GM19438 (cell line): ENCODE measurements around the gene GULP1.
"Not testable (repeated sequence)": the region's sequence is repeated elsewhere in the genome, so short reads cannot be mapped to it uniquely, and the experiment has no call there.

Source experiments
- ATAC-seq: cut with Tn5 transposase; IDR thresholded peaks from one replicate; pipeline ENCODE4 v1.9.1; 2021; ENCODE audit warnings: low read depth; ENCODE audit not compliant: unreplicated experiment

GULP1 gene

DNA sequence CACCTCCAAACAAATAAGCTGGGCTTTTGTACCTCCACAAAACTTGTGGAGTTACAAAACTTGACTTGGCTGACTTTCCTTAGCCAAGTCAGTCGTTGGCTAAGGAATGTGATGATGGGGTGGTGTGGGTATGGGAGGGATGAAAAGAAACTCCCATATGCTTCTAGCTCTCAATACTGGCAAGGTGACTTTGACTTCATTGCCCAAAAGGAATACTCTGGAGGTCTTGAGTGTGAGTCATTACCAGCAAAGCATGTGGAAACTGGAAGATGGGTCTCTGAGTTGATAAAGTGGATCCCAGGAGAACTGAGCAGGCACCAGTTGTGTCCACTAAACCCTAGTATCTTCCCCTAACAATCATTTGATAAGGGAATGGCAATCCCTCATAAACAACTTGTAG lies 226.7 kb downstream of the GULP1 start:
- no peak for ATAC-seq

DNA sequence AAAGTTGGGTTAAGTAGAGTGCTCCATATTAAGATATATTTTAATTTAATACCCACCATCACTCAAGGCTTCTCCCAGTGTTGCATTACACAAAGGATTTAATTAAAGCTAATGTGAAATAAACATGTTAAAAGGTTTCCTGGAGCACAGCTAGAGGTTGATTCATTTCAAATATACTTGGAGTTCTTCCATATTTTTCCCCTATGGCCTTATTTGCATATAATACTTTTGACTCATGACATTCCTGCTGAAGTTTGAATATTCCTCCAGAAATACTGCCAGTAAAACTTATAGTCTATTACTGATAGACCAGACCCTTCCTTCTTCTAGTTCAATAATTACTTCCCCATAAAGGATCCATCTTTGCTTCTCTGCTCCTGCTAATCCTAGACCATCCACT lies 227.5 kb downstream of the GULP1 start:
- no peak for ATAC-seq

DNA sequence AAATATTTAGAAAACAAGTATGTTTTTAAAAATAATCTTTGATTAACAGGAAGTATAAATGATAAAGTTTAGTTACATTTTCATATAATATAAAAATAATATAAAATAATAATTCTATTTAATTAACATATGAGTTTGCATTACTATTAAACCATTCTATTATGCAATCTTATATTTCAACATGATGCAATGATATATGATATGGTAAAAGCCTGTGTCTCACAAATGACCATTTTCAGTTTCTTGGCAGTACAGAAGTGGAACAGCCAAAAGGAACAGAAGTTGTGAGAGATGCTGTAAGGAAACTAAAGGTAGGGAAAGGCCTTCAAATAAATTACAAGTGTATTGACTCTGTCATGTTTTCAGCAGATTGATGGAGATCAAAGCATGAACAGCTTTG lies 230.8 kb downstream of the GULP1 start:
- no peak for ATAC-seq

DNA sequence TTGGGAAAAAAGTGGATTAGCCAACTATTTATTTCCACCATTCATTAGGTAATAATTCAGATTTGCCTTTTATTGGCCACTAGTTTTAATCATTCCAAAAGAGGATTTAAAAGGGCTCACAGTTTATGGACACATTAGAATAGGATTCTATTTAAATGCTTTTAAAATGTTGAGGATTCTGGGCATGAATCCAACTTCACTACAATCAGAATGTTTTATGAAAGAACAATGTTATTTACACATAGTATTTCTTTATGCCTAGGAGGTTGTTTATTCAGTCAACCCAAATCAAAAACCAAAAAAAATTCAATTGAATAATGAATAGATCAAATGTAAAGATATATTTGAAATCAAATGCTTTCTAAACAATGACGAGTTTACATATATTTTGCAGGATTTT lies 232.2 kb downstream of the GULP1 start:
- no peak for ATAC-seq

DNA sequence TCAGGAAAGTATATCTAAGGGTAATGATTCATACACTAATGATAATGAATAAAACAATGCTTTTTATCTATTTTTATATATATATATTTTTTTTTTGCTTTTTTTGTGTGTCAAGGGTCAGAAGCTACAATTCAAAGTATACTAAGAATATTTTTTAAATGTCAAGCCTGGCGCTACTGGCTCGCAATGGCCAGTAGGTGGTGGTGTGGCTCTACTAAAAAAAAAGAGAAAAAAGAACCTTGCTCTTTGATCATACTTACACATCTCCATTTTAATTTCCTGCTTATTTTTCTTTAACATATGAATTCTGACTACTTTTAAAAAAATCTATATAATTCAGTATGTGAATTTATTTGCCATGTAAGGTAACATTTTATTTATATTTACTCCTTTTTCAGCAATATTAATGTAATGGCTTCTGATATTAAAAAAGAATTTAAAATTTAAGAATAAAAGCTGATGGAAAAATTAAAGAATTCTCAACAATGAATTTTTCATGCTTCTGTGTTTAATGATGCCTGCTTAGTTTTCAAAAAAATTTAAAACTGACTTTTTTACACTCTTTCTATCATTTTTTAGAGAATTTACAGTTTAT lies 232.9 kb downstream of the GULP1 start:
- ATAC-seq = no peak

DNA sequence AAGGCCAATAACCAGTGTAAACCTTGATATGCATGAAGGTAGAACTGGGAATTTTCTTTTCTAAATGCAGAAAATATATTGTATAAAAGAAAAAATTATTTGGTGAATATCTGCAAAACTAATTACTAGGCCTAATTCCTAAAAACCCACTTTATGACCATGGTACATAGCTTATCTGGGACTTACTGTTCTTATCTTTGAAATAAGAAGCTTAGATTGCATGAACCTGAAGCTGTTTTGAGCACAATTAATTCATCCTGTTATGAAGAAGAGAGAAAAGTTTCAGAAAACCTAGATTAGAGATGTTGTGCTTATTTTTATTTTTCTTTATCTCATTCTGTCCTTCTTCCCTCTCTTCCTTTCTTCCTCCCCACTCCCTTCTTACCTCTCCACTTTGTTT lies 235.0 kb downstream of the GULP1 start:
- ATAC-seq = no peak

DNA sequence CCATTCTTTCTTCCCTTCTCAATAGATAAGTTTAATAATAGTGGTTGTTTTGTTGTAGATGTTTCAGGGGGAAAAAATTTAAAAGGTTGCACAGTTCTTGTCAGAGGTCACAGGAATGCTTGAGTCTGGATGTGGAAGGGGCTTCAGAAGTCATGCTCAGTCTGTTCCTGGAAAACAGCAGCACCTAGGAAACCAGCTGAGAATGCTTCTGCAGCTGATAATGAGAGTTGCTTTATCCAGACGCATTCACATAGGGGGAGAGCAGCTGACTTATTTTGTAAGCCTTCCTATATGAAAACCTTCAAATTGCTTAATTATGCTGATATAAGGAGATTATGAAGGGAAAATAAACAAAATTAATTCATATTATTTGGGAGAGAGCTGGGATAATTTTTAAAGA lies 235.5 kb downstream of the GULP1 start:
- no peak for ATAC-seq

DNA sequence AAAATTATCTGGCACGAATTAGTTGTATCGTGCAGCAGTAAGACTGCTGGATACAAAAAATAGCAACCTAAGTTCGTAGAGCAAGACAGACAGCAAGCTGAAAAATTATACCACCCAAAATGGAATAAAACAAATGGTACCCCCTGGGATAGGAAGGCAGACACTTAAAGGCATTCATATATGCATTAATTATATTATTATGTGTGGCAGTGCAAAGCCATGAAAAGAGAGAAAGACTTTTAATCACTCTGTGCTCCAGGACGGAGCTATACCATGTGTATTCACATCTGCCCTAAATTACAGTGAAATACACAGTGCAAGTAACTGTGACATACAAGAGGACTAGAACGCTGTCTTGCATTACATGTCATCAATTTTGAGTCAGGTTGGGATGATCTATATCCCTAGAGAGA lies 235.9 kb downstream of the GULP1 start:
- ATAC-seq = no peak

DNA sequence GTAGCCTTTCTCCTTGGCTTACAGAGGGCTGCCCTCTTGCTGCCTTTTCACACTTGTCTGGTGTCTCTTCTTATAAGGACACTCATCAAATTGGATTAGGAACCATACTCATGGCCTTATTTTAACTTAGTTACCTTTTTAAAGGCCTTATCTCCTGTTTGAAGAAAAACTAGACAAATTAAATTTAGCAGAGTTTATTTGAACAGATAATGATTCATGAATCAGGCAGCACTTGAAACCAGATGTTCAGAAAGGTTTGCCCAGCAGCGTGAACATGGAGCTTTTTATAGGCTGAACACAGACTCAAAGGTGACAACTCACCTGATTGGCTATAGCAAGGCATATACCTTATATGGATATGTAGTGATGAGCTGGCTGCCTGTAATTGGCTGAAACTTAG lies 238.0 kb downstream of the GULP1 start:
- no peak for ATAC-seq

DNA sequence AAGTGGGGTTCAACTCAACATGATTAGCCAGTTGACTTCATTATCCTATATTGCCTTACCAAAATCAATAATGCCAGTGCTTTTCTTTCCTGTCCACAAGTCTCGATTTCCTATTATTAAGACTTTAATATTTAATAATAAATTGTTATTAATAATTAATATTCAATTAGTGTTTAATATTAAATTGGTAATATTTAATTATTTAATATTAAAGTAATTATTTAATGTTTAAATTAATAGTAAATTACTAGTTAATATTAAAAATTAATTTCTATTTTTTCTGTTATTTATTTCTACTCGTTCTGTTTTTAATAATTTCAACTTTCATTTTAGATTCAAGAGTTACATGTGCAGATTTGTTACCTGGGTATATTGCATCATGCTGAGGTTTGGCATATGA lies 243.2 kb downstream of the GULP1 start:
- ATAC-seq = no peak

DNA sequence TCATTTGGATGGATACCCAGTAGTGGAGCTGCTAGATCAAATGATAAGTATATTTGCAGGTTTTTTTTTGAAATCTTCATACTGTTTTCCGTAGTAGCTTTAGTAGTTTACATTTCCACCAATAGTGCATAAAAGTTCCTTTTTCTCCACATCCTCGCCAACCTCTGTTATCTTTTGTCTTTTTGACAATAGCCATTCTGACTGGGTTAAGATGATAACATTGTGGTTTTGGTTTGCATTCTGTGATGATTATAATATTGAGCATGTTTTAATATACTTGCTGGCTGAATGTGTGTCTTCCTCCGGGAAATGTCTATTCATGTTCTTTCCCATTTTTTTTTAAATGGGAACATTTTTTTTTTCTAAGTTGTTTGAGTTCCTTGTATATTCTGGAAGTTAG lies 260.0 kb downstream of the GULP1 start:
- ATAC-seq = no peak

DNA sequence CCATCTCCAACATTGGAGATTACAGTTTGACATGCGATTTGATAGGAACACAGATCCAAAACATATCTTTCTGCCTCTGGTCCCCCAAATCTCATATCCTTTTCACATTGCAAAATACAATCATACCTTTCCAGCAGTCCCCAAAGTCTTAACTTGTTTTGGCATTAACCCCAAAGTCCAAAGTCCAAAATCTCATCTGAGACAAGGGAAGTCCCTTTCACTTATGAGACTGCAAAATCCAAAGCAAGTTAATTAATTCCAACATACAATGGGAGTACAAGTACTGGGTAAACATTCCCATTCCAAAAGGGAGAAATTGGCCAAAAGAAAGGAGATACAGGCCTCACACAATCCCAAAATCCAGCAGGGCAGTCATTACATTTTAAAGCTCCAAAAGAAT lies 265.4 kb downstream of the GULP1 start:
- ATAC-seq = no peak

DNA sequence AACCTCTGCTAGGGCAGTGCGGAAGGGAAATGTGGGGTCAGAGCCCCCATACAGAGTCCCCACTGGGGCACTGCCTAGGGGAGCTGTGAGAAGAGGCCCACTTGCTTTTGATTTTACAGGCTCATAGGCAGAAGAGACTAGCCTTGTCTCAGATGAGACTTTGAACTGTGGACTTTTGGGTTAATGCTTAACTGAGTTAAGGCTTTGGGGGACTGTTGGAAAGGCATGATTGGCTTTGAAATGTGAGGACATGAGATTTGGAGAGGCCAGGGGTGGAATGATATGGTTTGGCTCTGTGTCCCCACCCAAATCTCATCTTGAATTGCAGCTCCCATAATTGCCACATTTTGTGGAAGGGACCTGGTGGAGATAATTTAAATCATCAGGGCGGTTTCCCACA lies 267.8 kb downstream of the GULP1 start:
- not testable (repeated sequence) for ATAC-seq

DNA sequence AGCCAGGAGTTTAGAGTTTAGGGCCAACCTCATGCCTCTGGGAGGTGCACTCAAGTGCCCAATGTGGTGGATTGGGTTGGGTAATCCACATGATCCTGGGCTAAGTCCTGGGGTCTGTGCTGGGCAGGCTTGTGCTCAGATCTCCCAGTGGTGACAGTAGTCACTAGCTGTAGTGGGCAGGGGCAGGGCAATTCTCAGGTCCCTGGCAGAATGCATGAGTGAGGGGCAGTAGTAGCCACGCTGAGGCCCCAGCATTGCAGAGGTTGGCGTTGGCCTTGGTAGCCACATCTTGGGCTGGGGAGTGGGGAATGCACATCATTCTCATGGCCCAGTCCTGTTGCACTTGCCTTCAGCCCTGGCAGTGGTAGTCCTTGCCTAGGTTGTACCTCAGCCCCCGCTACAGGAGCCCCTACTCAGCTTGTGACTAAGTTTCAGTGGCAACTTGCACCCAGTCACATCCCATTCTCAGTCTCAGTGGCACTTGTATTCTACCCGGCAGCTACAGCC lies 269.9 kb downstream of the GULP1 start:
- no peak for ATAC-seq

DNA sequence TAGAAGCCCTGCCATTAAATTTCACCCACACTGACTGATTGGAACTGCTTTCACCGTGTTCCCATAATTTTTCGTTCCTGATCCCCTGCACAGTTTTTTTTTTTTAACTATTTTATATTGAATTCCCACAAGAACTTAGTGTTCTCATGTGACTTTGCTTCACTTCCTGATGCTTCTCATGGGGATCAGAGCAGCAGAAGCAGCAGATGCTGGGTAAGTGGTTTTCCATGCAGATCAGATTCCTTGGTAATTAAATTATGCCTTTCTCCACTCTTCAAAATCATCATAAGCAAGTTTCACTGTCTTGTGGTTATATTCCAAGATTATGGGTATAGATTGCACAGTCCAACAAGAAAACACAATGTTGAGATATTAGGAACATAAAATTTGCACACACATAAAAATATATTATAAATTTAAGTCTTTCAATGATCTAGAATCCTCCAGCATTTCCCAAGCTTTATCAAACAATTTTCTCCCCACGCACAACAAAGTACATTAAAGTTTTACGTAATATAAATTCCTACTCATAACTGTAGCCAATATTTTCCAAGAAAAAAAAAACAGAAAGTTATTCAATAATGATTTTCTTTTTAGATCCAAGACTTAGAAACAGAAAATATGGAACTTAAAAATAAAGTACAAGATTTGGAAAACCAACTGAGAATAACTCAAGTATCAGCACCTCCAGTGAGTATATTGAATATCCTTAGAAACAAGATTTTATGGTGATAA lies 277.9 kb downstream of the GULP1 start:
- no peak for ATAC-seq

DNA sequence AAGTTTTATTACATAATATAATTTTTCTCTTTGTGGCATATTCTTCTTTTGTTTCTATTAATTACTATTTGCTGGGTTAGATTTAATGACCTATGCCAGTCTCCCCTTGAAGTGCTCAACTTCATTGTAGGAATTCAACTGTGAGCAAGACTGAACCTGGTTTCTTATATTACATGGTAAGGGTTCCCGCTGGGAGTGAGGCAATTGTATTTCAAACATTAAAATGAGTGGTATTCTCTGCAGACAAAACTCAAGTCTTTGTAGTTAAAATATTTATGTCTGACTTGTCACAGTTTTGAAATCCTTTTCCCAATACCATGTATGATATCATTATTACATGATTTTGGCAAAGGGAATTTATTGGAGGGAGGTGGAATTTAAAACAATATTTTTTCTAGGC lies 278.7 kb downstream of the GULP1 start:
- ATAC-seq = no peak

DNA sequence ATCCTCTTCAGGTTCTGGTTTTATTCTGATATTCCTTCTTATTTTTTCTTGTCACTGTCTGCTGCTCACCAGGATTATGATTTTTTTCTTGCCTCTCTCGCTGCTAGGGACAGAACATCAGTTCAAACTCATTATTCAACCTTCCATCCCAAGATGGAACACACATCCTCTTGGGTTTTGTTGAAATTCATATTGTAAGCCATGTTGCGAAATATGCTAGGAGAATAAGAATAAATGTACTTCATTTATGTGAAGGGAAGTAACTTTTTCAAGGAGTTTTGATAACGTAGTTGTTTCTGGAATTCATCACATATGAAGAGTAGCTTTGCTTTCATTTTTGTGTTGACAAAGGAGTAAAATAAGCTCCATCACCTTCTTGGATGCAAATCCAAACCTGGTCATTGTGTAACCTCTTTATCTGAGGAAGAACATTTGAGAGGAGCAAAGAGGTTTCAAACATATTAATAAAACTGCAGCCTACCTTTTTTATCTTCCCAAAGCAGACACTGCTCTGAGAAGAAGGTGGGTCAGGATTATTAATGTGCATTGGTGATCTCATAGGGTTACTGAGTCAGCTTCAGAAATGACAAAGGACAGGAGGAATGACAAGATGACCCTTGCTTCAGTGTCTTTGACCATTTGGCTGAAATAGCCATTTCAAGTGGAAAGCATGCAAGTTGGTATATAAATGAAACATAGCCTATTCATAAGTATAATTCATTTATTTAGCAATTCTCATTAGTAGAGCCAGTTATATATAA lies 280.0 kb downstream of the GULP1 start:
- no peak for ATAC-seq

DNA sequence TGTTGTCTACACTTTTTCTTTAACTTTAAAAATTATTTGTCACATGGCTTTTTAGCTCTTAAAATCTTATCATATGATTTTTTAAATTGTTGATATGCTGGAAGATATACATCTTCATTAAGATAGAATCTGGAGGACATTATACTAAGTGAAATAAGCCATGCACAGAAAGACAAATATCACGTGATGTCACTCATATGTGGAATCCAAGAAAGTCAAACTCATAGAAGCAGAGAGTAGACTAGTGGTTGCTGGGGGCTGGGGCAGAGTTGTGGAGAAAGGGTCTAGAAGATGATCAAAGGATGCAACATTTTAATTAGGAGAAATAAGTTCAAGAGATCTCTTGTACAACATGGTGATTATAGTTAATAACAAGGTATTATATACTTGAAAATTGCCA lies 280.9 kb downstream of the GULP1 start:
- ATAC-seq = no peak

DNA sequence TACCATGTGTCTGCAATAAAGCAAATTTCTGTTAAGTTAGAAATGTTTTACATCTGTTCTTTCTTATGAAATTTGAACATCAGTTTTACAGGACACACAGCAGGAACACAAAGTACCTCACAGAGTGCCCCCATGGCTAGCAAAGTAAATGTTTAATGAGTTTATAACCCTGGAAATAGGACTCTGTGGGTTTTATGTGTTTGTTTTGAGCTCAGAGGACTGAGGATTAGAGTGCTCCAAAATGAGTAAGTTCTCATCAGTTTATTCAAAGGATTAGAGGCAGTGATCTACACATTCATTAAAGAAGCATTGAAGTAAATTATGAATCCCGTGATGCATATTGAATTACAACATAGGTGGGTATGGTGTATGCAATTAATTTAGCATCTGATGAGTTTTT lies 281.8 kb downstream of the GULP1 start:
- no peak for ATAC-seq

DNA sequence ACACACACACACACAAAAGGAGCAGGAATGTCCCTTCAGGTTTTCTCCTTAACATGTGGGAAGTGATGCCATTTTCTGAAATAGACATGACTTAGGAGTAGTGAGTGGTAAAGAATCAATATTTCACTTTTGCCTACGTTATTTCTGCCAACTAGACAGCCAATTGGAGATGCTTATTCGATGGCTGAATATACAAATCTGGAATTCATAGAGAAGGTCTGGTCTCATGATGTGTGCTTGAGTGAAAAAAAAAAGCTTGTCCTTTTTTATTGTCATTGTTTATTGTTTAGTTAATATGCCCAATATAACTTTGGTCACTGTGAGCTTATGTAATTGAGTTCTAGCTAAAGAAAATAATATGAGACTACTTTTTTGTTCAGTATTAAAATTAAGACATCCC lies 284.3 kb downstream of the GULP1 start:
- ATAC-seq = no peak

DNA sequence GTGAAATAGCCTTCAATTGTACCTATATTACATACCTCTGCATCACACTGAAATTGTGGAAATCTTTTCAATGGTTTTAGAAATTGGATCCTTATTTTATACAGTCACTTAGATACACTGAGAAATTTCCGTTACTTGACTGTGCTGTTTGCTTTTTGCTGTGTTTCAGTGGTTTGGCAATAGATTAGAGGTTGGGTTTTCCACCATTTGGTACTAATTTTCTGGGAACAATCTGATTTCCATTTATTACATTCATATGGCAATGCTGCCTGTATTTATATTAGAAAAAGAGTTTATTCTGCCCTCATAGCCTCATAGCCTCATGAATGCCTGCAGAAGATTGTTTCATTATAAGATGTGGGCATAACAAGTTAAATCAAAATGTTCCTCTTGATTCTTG lies 285.0 kb downstream of the GULP1 start:
- ATAC-seq = no peak

DNA sequence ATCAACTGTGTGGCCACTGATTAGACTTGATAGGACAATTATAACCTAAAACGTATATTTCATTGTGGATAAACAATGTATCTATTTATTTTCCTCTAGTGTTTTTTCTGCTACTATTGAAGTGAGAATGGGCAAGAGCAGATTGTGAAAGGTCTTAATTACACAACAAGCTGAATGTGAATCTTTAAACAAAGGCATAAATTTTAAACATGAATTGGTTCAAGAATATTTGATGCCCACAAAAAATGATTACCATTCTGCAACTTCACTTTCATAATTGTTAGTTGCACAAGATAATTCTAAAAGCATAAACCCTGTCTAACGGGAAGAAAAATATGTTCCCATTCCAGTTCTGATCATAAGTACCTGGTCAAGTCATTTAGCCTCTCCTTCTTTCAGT lies 285.6 kb downstream of the GULP1 start:
- ATAC-seq = no peak
